Measurements from ENCODE around the gene FBXL13.

GRCh38 chr7:102912742-102913141, 161.9 kb downstream of the FBXL13 start, which contains the start of gene LRRC17:
- no peak for TF ChIP-seq POLR2AphosphoS5 (IDR thresholded peaks at IDR 0.05; ENCODE audit: insufficient read depth in 1 of 2, low read depth in 1 of 2)
- no peak for TF ChIP-seq CTCF (IDR thresholded peaks at IDR 0.05)

Measured in vagina (tissue), 2 donors.